GM19035 (cell line): Measurements from ENCODE around the gene AAMP.
A peak's percentile ranks its signal among the peaks of the same experiment; 100 is the strongest.

ENCODE experiments used
- ATAC-seq: cut with Tn5 transposase; IDR thresholded peaks from one replicate; pipeline ENCODE4 v1.9.1; 2021; ENCODE audit not compliant: unreplicated experiment

Gene AAMP

DNA sequence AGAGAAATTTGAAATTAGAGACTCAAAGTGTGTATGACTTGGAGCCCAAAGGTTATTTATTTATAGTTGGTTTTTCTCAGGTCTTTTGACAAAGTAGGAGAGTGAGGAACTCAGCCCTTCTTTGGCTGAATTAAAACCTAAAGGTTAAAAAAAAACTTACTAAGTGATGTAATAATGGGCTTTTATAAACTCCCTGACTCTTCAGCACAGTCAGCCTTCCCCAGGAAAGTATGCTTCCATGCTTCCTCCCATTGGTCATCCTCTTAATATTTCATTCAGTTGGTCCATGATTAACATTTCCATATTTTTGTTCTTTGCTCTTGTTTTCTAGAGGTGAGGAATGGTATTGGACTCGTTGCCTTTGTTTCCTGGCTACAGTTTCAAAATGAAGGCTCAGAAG is 45.8 kb downstream of the AAMP start:
- no peak for ATAC-seq

- ATAC-seq = no peak
These were observed 46.9 kb downstream of the AAMP start for GRCh38 chr2:218223046-218223445.

- ATAC-seq = no peak
These were observed 48.9 kb downstream of the AAMP start for GRCh38 chr2:218221000-218221399.

- ATAC-seq = no peak
These were observed 50.0 kb downstream of the AAMP start for GRCh38 chr2:218219934-218220333.

- peak; percentile 42 for ATAC-seq
These were observed 51.4 kb downstream of the AAMP start for GRCh38 chr2:218218268-218219185.

DNA sequence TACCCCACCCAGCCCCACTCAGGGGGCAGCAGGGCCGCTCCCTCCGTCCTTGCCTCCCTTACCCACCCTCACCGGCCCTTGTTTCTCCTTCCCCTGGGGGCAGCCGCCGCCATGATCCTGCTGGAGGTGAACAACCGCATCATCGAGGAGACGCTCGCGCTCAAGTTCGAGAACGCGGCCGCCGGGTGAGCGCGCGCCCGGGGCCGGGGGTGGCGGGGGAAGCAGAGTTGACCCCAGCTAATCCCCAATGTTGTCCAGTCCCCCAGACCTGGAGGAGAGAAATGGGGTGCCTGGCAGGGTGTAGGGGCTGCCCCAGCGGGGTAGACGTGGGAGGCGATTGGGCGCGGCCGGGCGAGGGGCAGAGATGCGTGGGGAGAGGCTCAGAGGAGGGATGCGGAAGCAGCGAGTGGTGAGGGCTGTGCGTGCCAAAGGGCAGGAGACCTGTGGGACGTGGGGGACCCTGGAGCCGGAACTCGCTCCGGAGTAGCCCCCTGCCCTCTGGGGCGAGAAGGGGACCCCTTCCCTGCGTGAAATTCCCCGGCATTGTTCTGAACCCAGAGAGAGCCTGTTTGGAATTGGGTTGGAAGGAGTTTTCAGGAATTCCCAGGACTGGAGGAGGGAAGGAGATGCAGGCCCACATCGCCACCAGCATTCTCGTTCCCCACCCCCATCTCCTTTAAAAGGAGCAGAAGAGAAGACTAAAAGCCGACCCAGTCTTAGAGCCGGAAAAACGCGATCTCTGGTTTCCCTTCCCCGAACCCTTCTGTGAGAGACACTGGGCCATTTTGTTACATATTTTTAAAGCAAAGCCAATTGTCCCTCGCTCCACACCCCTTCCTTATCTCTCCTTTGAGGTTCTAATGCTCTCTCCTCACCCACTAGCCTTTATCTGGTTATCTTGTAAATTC is 52.3 kb downstream of the AAMP start:
- peak; percentile 38 for ATAC-seq

DNA sequence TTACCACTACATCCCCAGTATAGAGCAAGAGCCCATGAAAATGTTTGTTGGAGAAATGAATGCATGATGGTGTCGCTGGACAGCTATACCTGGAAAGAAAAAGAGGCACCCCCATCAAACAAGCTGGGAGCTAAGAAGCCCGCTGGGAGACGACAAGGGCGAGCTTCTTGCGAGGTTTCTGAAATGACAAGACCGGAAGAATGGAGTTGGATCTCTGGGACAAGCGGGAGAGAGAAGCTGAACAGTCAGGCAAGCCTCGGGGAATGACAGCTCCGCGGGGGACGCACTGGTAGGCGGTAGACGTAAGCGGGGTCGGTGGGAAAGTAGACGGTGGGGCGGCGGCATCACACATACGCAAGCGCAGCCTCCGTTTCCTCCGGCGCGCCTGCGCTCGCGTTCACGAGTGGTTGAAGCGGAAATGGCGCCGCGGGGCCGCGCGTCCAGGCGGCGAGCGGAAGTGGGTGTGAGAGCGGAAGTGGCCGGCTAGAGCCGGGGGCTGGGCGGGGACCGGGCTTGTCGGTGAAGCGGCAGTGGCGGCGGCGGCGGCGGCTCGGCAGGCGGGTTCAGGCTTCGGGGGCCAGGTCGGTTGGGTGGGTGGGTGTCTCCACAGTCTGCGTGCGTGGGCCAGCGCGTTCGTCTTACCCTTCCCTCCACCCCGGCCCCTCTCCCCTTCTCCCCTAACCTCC is 53.1 kb downstream of the AAMP start, which contains the start of gene ARPC2:
Gene ARPC2, plus strand, starts transcription at position 516 of the 686 bp plus-strand sequence. CDS start 282 bp downstream, outside the sequence.
- peak; percentile 70 for ATAC-seq

DNA sequence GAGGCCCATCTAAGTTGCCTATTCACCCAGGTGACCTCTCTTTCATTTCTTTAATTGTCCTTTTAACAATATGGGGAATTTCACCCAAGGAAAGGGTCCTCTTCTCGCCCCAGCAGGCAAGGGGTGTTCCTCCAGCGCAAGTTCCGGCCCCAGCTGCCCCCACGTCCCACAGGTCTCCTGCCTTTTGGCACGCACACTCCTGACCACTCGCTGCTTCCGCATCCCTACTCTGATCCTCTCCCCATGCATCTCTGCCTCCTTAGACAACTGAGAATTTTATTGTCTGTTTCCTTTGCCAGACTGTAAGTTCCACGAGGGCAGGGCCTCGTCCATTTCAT is 53.6 kb downstream of the AAMP start:
- no peak for ATAC-seq
